A549 (cell line): ENCODE results near the gene APC. TPM values are rescaled to one million over a fixed set of nuclear protein-coding genes. Genes with fewer than 3 reads are reported as not detected.

ENCODE experiments used
- ATAC-seq, 2 experiments: fragments of 200-7000 bp in 1 of 2; fragments of >200 bp in 1 of 2; cut with Nextera tagmentation in 1 of 2; cut with Tn5 transposase in 1 of 2; 3 replicates each; pipeline versions ENCODE4 v1.8.0 to v1.9.1; 2018 to 2020; ENCODE audit warnings: mild to moderate bottlenecking in 1 of 2, moderate library complexity in 1 of 2
- CTCF ChIA-PET: fragments of 300-600 bp; sonication (Branson Sonifier 250); formaldehyde crosslinking; extraction: SDS; loops from one replicate; lab custom pipeline; 2021; ENCODE audit warnings: antibody characterized with exemption, inconsistent platforms; lab: Yijun Ruan, JAX
- POLR2A ChIA-PET: fragments of 350-600 bp; formaldehyde crosslinking; extraction: SDS; loops from one replicate; lab custom pipeline; 2021; ENCODE audit warnings: antibody characterized with exemption, inconsistent platforms; lab: Yijun Ruan, JAX
- DNase-seq, 2 experiments: peaks; one replicate each; pipeline versions ENCODE4 v3.0.0 to v3.0.0-alpha.2; 2011 to 2016; ENCODE audit warnings: low read depth in 1 of 2, low spot score in 1 of 2
- FAIRE-seq: peaks from 2 replicates; lab custom pipeline; 2011; peaks lifted over from hg19 to GRCh38; lab: Jason Lieb, UNC
- H3K27ac ChIP-seq, 2 experiments: fragments of >200 bp; sonication (Bioruptor Twin); formaldehyde crosslinking; 3 replicates each; pipeline ENCODE4 v1.5.1; 2016 to 2017
- H3K4me1 ChIP-seq: fragments of >200 bp; sonication (Bioruptor Twin); formaldehyde crosslinking; 3 replicates; pipeline ENCODE4 v1.6.1; 2016
- H3K4me2 ChIP-seq: fragments of >200 bp; sonication (Bioruptor Twin); formaldehyde crosslinking; 3 replicates; pipeline ENCODE4 v1.6.1; 2016
- H3K4me3 ChIP-seq: fragments of >200 bp; sonication (Bioruptor Twin); formaldehyde crosslinking; 3 replicates; pipeline ENCODE4 v1.5.1; 2016
- H3K9me3 ChIP-seq: fragments of >200 bp; sonication (Bioruptor Twin); formaldehyde crosslinking; 3 replicates; pipeline ENCODE4 v1.6.1; 2016
- BHLHE40 ChIP-seq: IDR thresholded peaks from 2 replicates; pipeline ENCODE4 v1.6.1; 2012; ENCODE audit warnings: low read depth, low read length, inconsistent platforms
- CBX8 ChIP-seq: fragments of 200-600 bp; sonication (generic); IDR thresholded peaks from 2 replicates; pipeline ENCODE4 v1.6.1; 2016
- CEBPB ChIP-seq, 2 experiments: fragments of >200 bp in 1 of 2; sonication (Bioruptor Twin) in 1 of 2; formaldehyde crosslinking in 1 of 2; IDR thresholded peaks; 2 replicates each; pipeline ENCODE4 v1.6.1; 2012 to 2016
- CHD4 ChIP-seq: fragments of 200-600 bp; sonication (generic); IDR thresholded peaks from 2 replicates; pipeline ENCODE4 v1.6.1; 2016; ENCODE audit warnings: antibody characterized with exemption, mild to moderate bottlenecking, borderline replicate concordance
- EHF ChIP-seq: fragments of 250-450 bp; sonication (Bioruptor Pico); IDR thresholded peaks from 2 replicates; pipeline ENCODE4 v1.5.0; 2020; ENCODE audit warnings: mild to moderate bottlenecking
- ESRRA ChIP-seq: fragments of 150-350 bp; IDR thresholded peaks from 2 replicates; pipeline ENCODE4 v1.6.1; 2014; ENCODE audit warnings: mild to moderate bottlenecking, low read length, borderline replicate concordance
- FOSB ChIP-seq: fragments of 250-450 bp; sonication (Bioruptor Pico); IDR thresholded peaks from 2 replicates; pipeline ENCODE4 v1.5.0; 2020; ENCODE audit warnings: mild to moderate bottlenecking, moderate library complexity
- HOXB13 ChIP-seq: fragments of 250-450 bp; sonication (Bioruptor Pico); IDR thresholded peaks from 2 replicates; pipeline ENCODE4 v1.5.0; 2020; ENCODE audit warnings: low read depth, mild to moderate bottlenecking, moderate library complexity
- HOXB5 ChIP-seq: fragments of 250-450 bp; sonication (Bioruptor Pico); IDR thresholded peaks from 2 replicates; pipeline ENCODE4 v1.5.0; 2020; ENCODE audit warnings: mild to moderate bottlenecking, moderate library complexity
- JUNB ChIP-seq: fragments of >200 bp; sonication (Bioruptor Twin); formaldehyde crosslinking; IDR thresholded peaks from 2 replicates; pipeline ENCODE4 v1.6.1; 2016
- KDM1A ChIP-seq: fragments of 200-600 bp; sonication (generic); IDR thresholded peaks from 2 replicates; pipeline ENCODE4 v1.6.1; 2016; ENCODE audit warnings: low read depth, mild to moderate bottlenecking
- KDM5A ChIP-seq: fragments of 200-600 bp; sonication (generic); IDR thresholded peaks from 2 replicates; pipeline ENCODE4 v1.6.1; 2016; ENCODE audit warnings: antibody characterized with exemption, mild to moderate bottlenecking
- MAFK ChIP-seq: fragments of 450-650 bp; IDR thresholded peaks from 2 replicates; pipeline ENCODE4 v1.6.1; 2014; ENCODE audit not compliant: partially characterized antibody
- NFE2L2 ChIP-seq: fragments of 150-350 bp; conservative IDR thresholded peaks from 2 replicates; pipeline ENCODE4 v1.6.1; 2014; ENCODE audit warnings: low read length
- POLR2A ChIP-seq: IDR thresholded peaks from 2 replicates; pipeline ENCODE4 v1.6.1; 2012; ENCODE audit warnings: mild to moderate bottlenecking, low read length
- POLR2AphosphoS2 ChIP-seq: conservative IDR thresholded peaks from 2 replicates; pipeline ENCODE4 v1.6.1; 2012; ENCODE audit warnings: low read length, improper control_type of control experiment, inconsistent platforms
- RAD21 ChIP-seq, 2 experiments: fragments of >200 bp in 1 of 2; sonication (Bioruptor Twin) in 1 of 2; formaldehyde crosslinking in 1 of 2; IDR thresholded peaks in 1 of 2; conservative IDR thresholded peaks in 1 of 2; 2 replicates in 1 of 2; 3 replicates in 1 of 2; pipeline ENCODE4 v1.6.1; 2012 to 2018; ENCODE audit warnings: inconsistent platforms in 1 of 2
- RCOR1 ChIP-seq: fragments of 150-350 bp; IDR thresholded peaks from 2 replicates; pipeline ENCODE4 v1.6.1; 2014; ENCODE audit warnings: antibody characterized with exemption, low read length, low read depth
- TP53 ChIP-seq: fragments of 250-450 bp; sonication (Bioruptor Pico); IDR thresholded peaks from 2 replicates; pipeline ENCODE4 v1.5.0; 2021; ENCODE audit warnings: mild to moderate bottlenecking, moderate library complexity
- ZNF302 ChIP-seq: fragments of 250-450 bp; sonication (Bioruptor Pico); IDR thresholded peaks from 2 replicates; pipeline ENCODE4 v1.9.0; 2021; ENCODE audit warnings: inconsistent platforms, mild to moderate bottlenecking, moderate library complexity
- WGBS: methylation state at CpG from one replicate; pipeline ENCODE4 v1.1.6; 2017; ENCODE audit errors: missing lambda C conversion rate; 5-methylcytosine and 5-hydroxymethylcytosine counted together
- polyA plus RNA-seq, 4 experiments: library from polyadenylated mRNA; depleted of rRNA in 3 of 4; stranded (reverse); fragments of >200 nt; fragmentation: RNase III in 1 of 4; extraction: RNeasy Plus Mini Kit Qiagen cat#74134 plus additional on column Dnase treatment in 1 of 4; gene quantifications; 2 replicates in 3 of 4; 3 replicates in 1 of 4; pipeline ENCODE4 v1.2.3, GENCODE V29; 2011 to 2017
- TF ChIP-seq, protein P1 (sequence below): IDR thresholded peaks from 2 replicates; pipeline ENCODE4 v1.6.1; 2012; ENCODE audit warnings: low read depth, borderline replicate concordance
- TF ChIP-seq, protein P2 (sequence below): fragments of 200-600 bp; sonication (generic); IDR thresholded peaks from 2 replicates; pipeline ENCODE4 v1.6.1; 2016; ENCODE audit warnings: antibody characterized with exemption, mild to moderate bottlenecking, moderate library complexity
- TF ChIP-seq, protein P3 (sequence below): fragments of >200 bp; sonication (Bioruptor Twin); formaldehyde crosslinking; IDR thresholded peaks from 2 replicates; pipeline ENCODE4 v1.6.1; 2016
- TF ChIP-seq, protein P4 (sequence below): fragments of 250-450 bp; sonication (Bioruptor Pico); IDR thresholded peaks from 2 replicates; pipeline ENCODE4 v1.5.0; 2021; ENCODE audit warnings: mild to moderate bottlenecking, moderate library complexity, borderline replicate concordance

The APC gene
- polyA plus RNA-seq, 2 of the 4 experiments (the other 2 are of a cell fraction): 10.6 to 21.2 TPM

DNA sequence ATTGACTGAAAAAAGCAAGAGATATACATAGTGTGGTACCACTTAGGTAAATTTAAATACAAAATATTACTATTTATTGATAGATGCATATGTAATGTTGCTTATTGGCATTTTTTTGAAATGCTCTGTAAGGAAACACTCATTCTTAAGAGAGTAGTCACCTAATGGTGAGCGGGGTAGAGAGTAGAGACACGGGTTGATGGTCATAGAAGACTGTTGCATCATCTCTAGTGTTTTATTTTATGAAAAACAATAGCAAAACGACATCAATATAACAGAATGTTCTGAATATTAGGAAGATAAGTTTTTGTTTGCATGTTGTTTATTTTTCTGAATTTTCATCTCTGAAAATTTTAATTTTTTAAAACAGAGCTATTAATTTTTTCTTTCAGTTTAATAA, 127.4 kb downstream of the APC start:
- H3K4me2 ChIP-seq: no peak overlapping the region
- no peak for FAIRE-seq
- POLR2A ChIA-PET: interaction anchor here (0.7 kb wide), 1 partner anchor 289 kb away, joined by 4 read pairs; no protein-coding TSS in a partner anchor

DNA sequence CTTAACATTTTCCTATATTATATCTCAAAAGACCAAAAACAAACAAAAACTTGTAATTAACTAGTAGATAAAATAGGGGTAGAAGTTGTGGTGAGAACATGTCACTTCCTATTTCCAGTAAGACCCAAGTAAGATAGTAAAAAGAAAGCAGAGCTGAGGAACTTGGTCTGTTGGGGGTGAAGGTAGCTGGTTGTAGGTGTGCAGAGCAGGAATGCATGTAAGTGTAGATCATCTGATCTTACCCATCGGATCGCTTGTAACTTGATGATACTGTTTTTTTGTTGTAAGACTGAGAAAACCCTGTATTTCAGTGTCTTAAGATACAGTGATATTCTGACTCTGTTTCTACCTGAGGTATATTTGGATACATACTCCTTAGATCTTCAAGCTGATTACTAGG, 129.1 kb downstream of the APC start:
- ChIA-PET POLR2A (no interaction called here), CTCF (interaction anchor here (1.1 to 1.8 kb wide), 2 partner anchors 19 to 41 kb away, joined by 3 to 4 read pairs; no protein-coding TSS in a partner anchor)
- WGBS: 95% methylated on average over 2 of the region's 2 CpGs
- no peak overlapping the region for H3K4me2 ChIP-seq
- FAIRE-seq: no peak
- DNase-seq: no peak
- no peak overlapping the region for H3K4me3 ChIP-seq
- no peaks in the 10 kb centered on the region for H3K9me3 ChIP-seq
- no peak for ATAC-seq
- H3K4me1 ChIP-seq: peaks cover 16% of the 10 kb centered on the region; the same call in 2 of the 3 replicates
- no peak overlapping the region for H3K27ac ChIP-seq
- TF ChIP-seq RAD21 (conservative IDR thresholded peaks at IDR 0.05 in 1 of 2, IDR thresholded peaks at IDR 0.05 in 1 of 2): no peak
- TF ChIP-seq CBX8: no peak
- TF ChIP-seq ZNF302: no peak
- TF ChIP-seq HOXB13 (CRISPR knock-in tag): no peak
- TF ChIP-seq, protein P1, sequence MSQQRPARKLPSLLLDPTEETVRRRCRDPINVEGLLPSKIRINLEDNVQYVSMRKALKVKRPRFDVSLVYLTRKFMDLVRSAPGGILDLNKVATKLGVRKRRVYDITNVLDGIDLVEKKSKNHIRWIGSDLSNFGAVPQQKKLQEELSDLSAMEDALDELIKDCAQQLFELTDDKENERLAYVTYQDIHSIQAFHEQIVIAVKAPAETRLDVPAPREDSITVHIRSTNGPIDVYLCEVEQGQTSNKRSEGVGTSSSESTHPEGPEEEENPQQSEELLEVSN: no peak
- TF ChIP-seq CHD4: no peak
- TF ChIP-seq JUNB: no peak
- no peak for TF ChIP-seq POLR2AphosphoS2
- TF ChIP-seq HOXB5 (CRISPR knock-in tag): no peak
- no peak for TF ChIP-seq KDM5A
- no peak for TF ChIP-seq POLR2A
- no peak for TF ChIP-seq CEBPB (IDR thresholded peaks at IDR 0.05)
- no peak for TF ChIP-seq NFE2L2
- TF ChIP-seq BHLHE40: no peak
- no peak for TF ChIP-seq FOSB (CRISPR knock-in tag)
- TF ChIP-seq, protein P2, sequence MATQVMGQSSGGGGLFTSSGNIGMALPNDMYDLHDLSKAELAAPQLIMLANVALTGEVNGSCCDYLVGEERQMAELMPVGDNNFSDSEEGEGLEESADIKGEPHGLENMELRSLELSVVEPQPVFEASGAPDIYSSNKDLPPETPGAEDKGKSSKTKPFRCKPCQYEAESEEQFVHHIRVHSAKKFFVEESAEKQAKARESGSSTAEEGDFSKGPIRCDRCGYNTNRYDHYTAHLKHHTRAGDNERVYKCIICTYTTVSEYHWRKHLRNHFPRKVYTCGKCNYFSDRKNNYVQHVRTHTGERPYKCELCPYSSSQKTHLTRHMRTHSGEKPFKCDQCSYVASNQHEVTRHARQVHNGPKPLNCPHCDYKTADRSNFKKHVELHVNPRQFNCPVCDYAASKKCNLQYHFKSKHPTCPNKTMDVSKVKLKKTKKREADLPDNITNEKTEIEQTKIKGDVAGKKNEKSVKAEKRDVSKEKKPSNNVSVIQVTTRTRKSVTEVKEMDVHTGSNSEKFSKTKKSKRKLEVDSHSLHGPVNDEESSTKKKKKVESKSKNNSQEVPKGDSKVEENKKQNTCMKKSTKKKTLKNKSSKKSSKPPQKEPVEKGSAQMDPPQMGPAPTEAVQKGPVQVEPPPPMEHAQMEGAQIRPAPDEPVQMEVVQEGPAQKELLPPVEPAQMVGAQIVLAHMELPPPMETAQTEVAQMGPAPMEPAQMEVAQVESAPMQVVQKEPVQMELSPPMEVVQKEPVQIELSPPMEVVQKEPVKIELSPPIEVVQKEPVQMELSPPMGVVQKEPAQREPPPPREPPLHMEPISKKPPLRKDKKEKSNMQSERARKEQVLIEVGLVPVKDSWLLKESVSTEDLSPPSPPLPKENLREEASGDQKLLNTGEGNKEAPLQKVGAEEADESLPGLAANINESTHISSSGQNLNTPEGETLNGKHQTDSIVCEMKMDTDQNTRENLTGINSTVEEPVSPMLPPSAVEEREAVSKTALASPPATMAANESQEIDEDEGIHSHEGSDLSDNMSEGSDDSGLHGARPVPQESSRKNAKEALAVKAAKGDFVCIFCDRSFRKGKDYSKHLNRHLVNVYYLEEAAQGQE: no peak
- no peak for TF ChIP-seq RCOR1

More for the DNA sequence above, 127.4 kb downstream of the APC start:
- H3K27ac ChIP-seq: no peak overlapping the region
- H3K4me1 ChIP-seq: peaks cover 20% of the 10 kb centered on the region; the same call in 2 of the 3 replicates
- DNase-seq: no peak
- H3K4me3 ChIP-seq: no peak overlapping the region
- no peaks in the 10 kb centered on the region for H3K9me3 ChIP-seq
- WGBS: 85% methylated on average over 3 of the region's 3 CpGs
- CTCF ChIA-PET: interaction anchor here (1.1 kb wide), 1 partner anchor 12 kb away, joined by 3 read pairs; no protein-coding TSS in a partner anchor
- TF ChIP-seq, protein P2: no peak
- TF ChIP-seq EHF (CRISPR knock-in tag) (no peak), KDM1A (no peak), POLR2A (no peak), TP53 (no peak), FOSB (CRISPR knock-in tag) (no peak), ESRRA (no peak), JUNB (no peak), HOXB13 (CRISPR knock-in tag) (no peak), MAFK (no peak)
- TF ChIP-seq, protein P3, sequence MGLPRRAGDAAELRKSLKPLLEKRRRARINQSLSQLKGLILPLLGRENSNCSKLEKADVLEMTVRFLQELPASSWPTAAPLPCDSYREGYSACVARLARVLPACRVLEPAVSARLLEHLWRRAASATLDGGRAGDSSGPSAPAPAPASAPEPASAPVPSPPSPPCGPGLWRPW: no peak
- TF ChIP-seq, protein P4, sequence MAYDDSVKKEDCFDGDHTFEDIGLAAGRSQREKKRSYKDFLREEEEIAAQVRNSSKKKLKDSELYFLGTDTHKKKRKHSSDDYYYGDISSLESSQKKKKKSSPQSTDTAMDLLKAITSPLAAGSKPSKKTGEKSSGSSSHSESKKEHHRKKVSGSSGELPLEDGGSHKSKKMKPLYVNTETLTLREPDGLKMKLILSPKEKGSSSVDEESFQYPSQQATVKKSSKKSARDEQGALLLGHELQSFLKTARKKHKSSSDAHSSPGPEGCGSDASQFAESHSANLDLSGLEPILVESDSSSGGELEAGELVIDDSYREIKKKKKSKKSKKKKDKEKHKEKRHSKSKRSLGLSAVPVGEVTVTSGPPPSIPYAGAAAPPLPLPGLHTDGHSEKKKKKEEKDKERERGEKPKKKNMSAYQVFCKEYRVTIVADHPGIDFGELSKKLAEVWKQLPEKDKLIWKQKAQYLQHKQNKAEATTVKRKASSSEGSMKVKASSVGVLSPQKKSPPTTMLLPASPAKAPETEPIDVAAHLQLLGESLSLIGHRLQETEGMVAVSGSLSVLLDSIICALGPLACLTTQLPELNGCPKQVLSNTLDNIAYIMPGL (CRISPR knock-in tag): no peak
- no peak for ATAC-seq
